ENCODE data around the gene KLF13. TPM values are rescaled to one million over a fixed set of nuclear protein-coding genes. Genes with fewer than 3 reads are reported as not detected.

Gene KLF13
- total RNA-seq, 1 donor, result 58.6 TPM

- Histone ChIP-seq H3K27me3 (ENCODE audit: insufficient read depth, low read length) (no peaks in the 10 kb centered on the region), H3K27ac (ENCODE audit: low read depth, low read length) (peak overlapping the region; percentile 80), H3K36me3 (ENCODE audit: insufficient read depth, low read length) (no peaks in the 10 kb centered on the region), H3K4me3 (ENCODE audit: insufficient read depth, low read length) (no peak overlapping the region), H3K9me3 (ENCODE audit: low read depth, low read length) (no peaks in the 10 kb centered on the region), H3K79me2 (ENCODE audit: insufficient read depth, low read length) (no peaks in the 10 kb centered on the region), H4K20me1 (ENCODE audit: insufficient read depth, low read length) (no peaks in the 10 kb centered on the region), H2AFZ (ENCODE audit: low read length) (peak overlapping the region; percentile 2), H3K4me2 (ENCODE audit: insufficient read depth, low read length) (no peak overlapping the region), H3K4me1 (ENCODE audit: insufficient read depth, low read length) (peaks cover 63% of the 10 kb centered on the region)
- DNase-seq (ENCODE audit: insufficient read length, low spot score, missing footprints), result peak; percentile 91
- TF ChIP-seq, protein P1, sequence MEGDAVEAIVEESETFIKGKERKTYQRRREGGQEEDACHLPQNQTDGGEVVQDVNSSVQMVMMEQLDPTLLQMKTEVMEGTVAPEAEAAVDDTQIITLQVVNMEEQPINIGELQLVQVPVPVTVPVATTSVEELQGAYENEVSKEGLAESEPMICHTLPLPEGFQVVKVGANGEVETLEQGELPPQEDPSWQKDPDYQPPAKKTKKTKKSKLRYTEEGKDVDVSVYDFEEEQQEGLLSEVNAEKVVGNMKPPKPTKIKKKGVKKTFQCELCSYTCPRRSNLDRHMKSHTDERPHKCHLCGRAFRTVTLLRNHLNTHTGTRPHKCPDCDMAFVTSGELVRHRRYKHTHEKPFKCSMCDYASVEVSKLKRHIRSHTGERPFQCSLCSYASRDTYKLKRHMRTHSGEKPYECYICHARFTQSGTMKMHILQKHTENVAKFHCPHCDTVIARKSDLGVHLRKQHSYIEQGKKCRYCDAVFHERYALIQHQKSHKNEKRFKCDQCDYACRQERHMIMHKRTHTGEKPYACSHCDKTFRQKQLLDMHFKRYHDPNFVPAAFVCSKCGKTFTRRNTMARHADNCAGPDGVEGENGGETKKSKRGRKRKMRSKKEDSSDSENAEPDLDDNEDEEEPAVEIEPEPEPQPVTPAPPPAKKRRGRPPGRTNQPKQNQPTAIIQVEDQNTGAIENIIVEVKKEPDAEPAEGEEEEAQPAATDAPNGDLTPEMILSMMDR (IDR thresholded peaks at IDR 0.05; ENCODE audit: extremely low read depth, low read depth, low read length), result no peak
These were observed 72.2 kb downstream of the KLF13 start for GRCh38 chr15:31398677-31399301.

GRCh38 chr15:31399544-31400171 is 73.0 kb downstream of the KLF13 start:
- peaks cover 68% of the 10 kb centered on the region for H3K4me1 ChIP-seq (ENCODE audit: insufficient read depth, low read length)
- H3K27me3 ChIP-seq (ENCODE audit: insufficient read depth, low read length), result no peaks in the 10 kb centered on the region
- no peaks in the 10 kb centered on the region for H3K79me2 ChIP-seq (ENCODE audit: insufficient read depth, low read length)
- no peaks in the 10 kb centered on the region for H3K36me3 ChIP-seq (ENCODE audit: insufficient read depth, low read length)
- H3K27ac ChIP-seq (ENCODE audit: low read depth, low read length), result peak overlapping the region; percentile 80
- TF ChIP-seq, protein P1 (IDR thresholded peaks at IDR 0.05; ENCODE audit: extremely low read depth, low read depth, low read length), result no peak
- DNase-seq (ENCODE audit: insufficient read length, low spot score, missing footprints), result peak; percentile 87
- no peaks in the 10 kb centered on the region for H4K20me1 ChIP-seq (ENCODE audit: insufficient read depth, low read length)
- H2AFZ ChIP-seq (ENCODE audit: low read length), result peak overlapping the region; percentile 40
- peak overlapping the region; percentile 19 for H3K4me2 ChIP-seq (ENCODE audit: insufficient read depth, low read length)
- H3K9me3 ChIP-seq (ENCODE audit: low read depth, low read length), result no peaks in the 10 kb centered on the region
- no peak overlapping the region for H3K4me3 ChIP-seq (ENCODE audit: insufficient read depth, low read length)

DNA sequence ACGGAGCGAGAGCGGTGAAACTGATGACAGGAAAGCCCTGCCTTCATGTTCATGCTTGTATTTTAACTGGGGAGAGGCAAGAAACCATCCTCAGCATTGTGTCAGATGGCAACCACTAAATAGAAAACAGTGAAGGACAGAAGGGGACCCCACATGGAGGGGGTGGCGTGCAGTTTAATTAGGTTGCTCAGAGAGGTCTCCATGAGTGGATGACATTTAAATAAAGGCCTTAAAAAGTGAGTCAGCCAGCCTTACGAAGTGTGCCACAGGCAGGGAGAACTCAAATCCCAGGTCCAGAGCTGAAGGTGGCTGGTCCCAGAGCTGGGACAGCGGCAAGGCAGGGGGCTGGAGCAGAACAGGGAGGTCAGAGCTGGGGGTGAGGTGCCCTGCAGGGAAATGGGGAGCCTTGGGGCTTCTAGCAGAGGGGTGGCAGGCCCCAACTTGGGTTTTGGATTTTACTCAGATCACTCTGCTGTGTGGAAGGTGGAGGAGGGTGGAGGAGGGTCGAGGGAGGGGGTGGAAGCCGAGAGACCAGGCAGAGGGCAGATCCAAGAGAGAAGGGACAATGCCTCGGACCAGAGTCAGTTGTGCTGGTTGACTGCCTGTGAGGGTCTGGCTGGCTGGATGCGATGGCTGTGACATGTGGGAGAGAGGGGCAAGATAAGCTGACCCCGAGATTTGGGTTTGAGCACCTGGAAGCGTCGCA is 73.7 kb downstream of the KLF13 start:
- Histone ChIP-seq H3K4me2 (ENCODE audit: insufficient read depth, low read length) (peak overlapping the region; percentile 19), H3K4me3 (ENCODE audit: insufficient read depth, low read length) (no peak overlapping the region), H3K27ac (ENCODE audit: low read depth, low read length) (peak overlapping the region; percentile 80), H3K4me1 (ENCODE audit: insufficient read depth, low read length) (peaks cover 68% of the 10 kb centered on the region), H2AFZ (ENCODE audit: low read length) (peak overlapping the region; percentile 40), H3K79me2 (ENCODE audit: insufficient read depth, low read length) (no peaks in the 10 kb centered on the region), H3K9me3 (ENCODE audit: low read depth, low read length) (no peaks in the 10 kb centered on the region), H4K20me1 (ENCODE audit: insufficient read depth, low read length) (no peaks in the 10 kb centered on the region), H3K27me3 (ENCODE audit: insufficient read depth, low read length) (no peaks in the 10 kb centered on the region), H3K36me3 (ENCODE audit: insufficient read depth, low read length) (no peaks in the 10 kb centered on the region)
- DNase-seq (ENCODE audit: insufficient read length, low spot score, missing footprints), result peak; percentile 82
- TF ChIP-seq, protein P1 (IDR thresholded peaks at IDR 0.05; ENCODE audit: extremely low read depth, low read depth, low read length), result no peak

- Histone ChIP-seq H2AFZ (ENCODE audit: low read length) (no peak overlapping the region), H4K20me1 (ENCODE audit: insufficient read depth, low read length) (no peaks in the 10 kb centered on the region), H3K27me3 (ENCODE audit: insufficient read depth, low read length) (no peaks in the 10 kb centered on the region), H3K79me2 (ENCODE audit: insufficient read depth, low read length) (no peaks in the 10 kb centered on the region), H3K36me3 (ENCODE audit: insufficient read depth, low read length) (no peaks in the 10 kb centered on the region), H3K9me3 (ENCODE audit: low read depth, low read length) (no peaks in the 10 kb centered on the region), H3K4me1 (ENCODE audit: insufficient read depth, low read length) (peaks cover 68% of the 10 kb centered on the region), H3K4me3 (ENCODE audit: insufficient read depth, low read length) (no peak overlapping the region), H3K27ac (ENCODE audit: low read depth, low read length) (peak overlapping the region; percentile 98), H3K4me2 (ENCODE audit: insufficient read depth, low read length) (no peak overlapping the region)
- TF ChIP-seq, protein P1 (IDR thresholded peaks at IDR 0.05; ENCODE audit: extremely low read depth, low read depth, low read length), result no peak
- no peak for DNase-seq (ENCODE audit: insufficient read length, low spot score, missing footprints)
These were observed 74.6 kb downstream of the KLF13 start for GRCh38 chr15:31401282-31401681.

Data from osteoblast (primary cell).